Measurements from ENCODE around the gene FBXO21. TPM values are rescaled to one million over a fixed set of nuclear protein-coding genes. Genes with fewer than 3 reads are reported as not detected.

FBXO21 gene
- total and polyA plus RNA-seq, 2 experiments from 2014 or later = 53.7 to 203 TPM

DNA sequence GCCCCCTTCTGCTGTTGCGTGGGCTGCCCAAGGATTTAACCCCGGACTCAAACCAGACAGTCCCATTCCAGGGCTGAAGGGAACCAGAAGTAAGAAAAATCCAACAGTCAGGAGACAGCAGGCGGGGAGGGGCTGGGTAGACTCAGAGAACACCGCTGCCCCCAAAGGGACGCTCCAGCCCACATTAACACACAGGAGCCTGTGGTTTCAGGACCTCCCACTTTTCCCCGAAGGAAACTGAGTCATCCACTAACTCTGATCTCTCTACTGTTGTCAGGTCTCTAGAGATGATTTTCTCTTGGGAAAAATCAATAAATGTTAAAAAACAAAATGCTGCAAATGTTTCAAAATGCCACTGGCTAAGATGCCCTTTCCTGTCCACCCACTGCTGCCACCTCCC lies 41.6 kb downstream of the FBXO21 start:
- Histone ChIP-seq H3K9me3 (ENCODE audit: low read depth) (no peaks in the 10 kb centered on the region), H3K4me3 (no peak overlapping the region), H3K4me1 (ENCODE audit: low read depth) (no peaks in the 10 kb centered on the region), H3K27ac (no peak overlapping the region), H3K27me3 (no peaks in the 10 kb centered on the region), H3K36me3 (peaks cover 14% of the 10 kb centered on the region)
- no peak for DNase-seq (ENCODE audit: low read depth in 1 of 2, low spot score in 1 of 2)
- TF ChIP-seq CTCF (IDR thresholded peaks at IDR 0.05; ENCODE audit: low read depth, low read length) = no peak

- DNase-seq (ENCODE audit: low read depth in 1 of 2, low spot score in 1 of 2) = no peak
- H3K36me3 ChIP-seq = peaks cover 13% of the 10 kb centered on the region
- TF ChIP-seq CTCF (IDR thresholded peaks at IDR 0.05; ENCODE audit: low read depth, low read length) = no peak
- H3K27ac ChIP-seq = no peak overlapping the region
- H3K4me1 ChIP-seq (ENCODE audit: low read depth) = no peaks in the 10 kb centered on the region
- H3K27me3 ChIP-seq = no peaks in the 10 kb centered on the region
- no peak overlapping the region for H3K4me3 ChIP-seq
- no peaks in the 10 kb centered on the region for H3K9me3 ChIP-seq (ENCODE audit: low read depth)
Observed at GRCh38 chr12:117147639-117148038, 42.6 kb downstream of the FBXO21 start.

GRCh38 chr12:117145597-117146154 lies 44.6 kb downstream of the FBXO21 start:
- Histone ChIP-seq H3K4me1 (ENCODE audit: low read depth) (no peaks in the 10 kb centered on the region), H3K36me3 (peaks cover 13% of the 10 kb centered on the region), H3K27me3 (no peaks in the 10 kb centered on the region), H3K9me3 (ENCODE audit: low read depth) (no peaks in the 10 kb centered on the region), H3K27ac (no peak overlapping the region), H3K4me3 (no peak overlapping the region)
- no peak for TF ChIP-seq CTCF (IDR thresholded peaks at IDR 0.05; ENCODE audit: low read depth, low read length)
- no peak for DNase-seq (ENCODE audit: low read depth in 1 of 2, low spot score in 1 of 2)

- H3K4me3 ChIP-seq = no peak overlapping the region
- no peaks in the 10 kb centered on the region for H3K9me3 ChIP-seq (ENCODE audit: low read depth)
- H3K27me3 ChIP-seq = no peaks in the 10 kb centered on the region
- H3K36me3 ChIP-seq = peaks cover 13% of the 10 kb centered on the region
- no peak overlapping the region for H3K27ac ChIP-seq
- no peak for TF ChIP-seq CTCF (IDR thresholded peaks at IDR 0.05; ENCODE audit: low read depth, low read length)
- DNase-seq (ENCODE audit: low read depth in 1 of 2, low spot score in 1 of 2) = no peak
- H3K4me1 ChIP-seq (ENCODE audit: low read depth) = no peaks in the 10 kb centered on the region
Observed at GRCh38 chr12:117144599-117144998, 45.7 kb downstream of the FBXO21 start.

- peaks cover 9% of the 10 kb centered on the region for H3K36me3 ChIP-seq
- H3K4me3 ChIP-seq = no peak overlapping the region
- no peaks in the 10 kb centered on the region for H3K4me1 ChIP-seq (ENCODE audit: low read depth)
- no peaks in the 10 kb centered on the region for H3K27me3 ChIP-seq
- TF ChIP-seq CTCF (IDR thresholded peaks at IDR 0.05; ENCODE audit: low read depth, low read length) = no peak
- H3K27ac ChIP-seq = no peak overlapping the region
- no peak for DNase-seq (ENCODE audit: low read depth in 1 of 2, low spot score in 1 of 2)
- H3K9me3 ChIP-seq (ENCODE audit: low read depth) = no peaks in the 10 kb centered on the region
Observed at GRCh38 chr12:117143008-117143532, 47.2 kb downstream of the FBXO21 start.
